ENCODE results near the gene TMEM203.
A peak's percentile ranks its signal among the peaks of the same experiment; 100 is the strongest.

Gene TMEM203

DNA sequence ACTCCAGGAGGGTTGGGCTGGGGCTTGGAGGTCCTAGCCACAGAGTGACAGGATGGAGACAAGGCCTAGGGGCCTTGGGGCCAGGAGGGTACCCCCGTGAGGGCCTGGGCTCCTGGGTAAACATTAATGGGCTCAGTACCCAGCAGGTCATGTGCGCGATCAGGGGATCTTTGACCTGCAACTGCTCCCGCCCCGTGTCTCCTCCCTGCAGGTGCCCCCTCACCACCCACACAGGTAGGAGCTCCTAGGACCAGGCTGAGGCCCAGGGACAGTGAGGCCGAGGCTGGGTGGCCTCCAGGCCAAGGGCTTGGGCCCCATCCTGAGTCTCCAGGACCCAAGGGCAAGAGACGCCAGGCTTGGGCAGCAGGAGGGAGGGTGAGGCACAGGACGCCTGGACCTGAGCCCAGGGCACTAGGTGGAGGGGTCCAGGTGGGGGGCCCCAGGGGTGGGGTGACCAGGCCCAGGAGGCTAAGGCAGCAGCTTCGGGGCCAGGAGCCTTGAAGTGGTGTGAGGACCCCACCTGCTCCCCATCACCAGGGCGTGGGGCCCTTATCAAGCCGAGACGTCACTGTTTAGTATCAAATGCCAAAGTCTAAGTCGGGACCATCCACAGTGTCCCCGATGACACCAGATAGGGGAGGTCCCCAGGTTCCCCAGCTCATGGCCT lies 25.4 kb upstream of the TMEM203 start, which contains the start of gene SLC34A3:
TSS of gene SLC34A3 (plus strand) at position 197 of the 667 bp plus-strand sequence. CDS start 802 bp downstream, outside the sequence.
- DNase-seq (ENCODE audit: low read depth, low spot score): no peak

DNA sequence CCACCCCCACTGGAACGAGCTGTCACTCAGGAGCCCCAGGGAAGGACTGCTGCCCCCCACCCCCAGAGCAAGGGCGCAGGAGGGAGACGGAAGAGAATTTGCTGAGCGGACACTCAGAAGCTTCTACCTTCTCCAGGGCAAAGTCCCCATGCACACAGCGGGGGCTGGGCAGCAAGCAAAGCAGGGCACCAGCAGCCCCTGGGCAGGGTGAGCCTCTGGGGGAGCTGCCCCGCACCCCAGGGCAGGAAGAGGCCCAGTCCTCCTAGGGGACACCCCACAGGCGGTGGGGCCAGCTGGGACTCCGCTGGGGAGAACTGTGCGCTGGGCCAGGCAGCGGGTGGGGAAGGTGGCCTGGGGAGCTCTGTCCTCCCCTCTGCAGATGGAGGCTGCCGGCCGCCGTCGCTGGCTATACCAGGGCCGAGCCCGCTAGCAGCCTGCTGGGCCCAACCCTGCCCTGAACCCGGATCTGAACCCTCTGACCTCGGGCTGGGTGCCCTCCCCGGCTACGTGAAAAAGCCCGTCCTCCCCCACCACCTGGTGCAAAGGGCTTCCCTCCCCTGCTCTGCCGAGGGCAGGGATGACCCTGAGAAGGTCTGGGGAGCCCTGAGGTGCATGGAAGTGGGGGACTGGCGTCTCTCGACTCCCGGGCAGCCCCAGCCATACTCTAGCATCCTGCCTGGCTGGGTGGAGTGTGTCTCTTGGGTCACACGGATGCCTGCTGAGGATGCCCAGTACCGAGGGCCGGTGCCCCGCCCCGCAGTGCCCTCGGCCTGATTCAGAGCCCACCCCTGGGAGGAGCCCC lies 24.7 kb upstream of the TMEM203 start:
- no peak for DNase-seq (ENCODE audit: low read depth, low spot score)

DNA sequence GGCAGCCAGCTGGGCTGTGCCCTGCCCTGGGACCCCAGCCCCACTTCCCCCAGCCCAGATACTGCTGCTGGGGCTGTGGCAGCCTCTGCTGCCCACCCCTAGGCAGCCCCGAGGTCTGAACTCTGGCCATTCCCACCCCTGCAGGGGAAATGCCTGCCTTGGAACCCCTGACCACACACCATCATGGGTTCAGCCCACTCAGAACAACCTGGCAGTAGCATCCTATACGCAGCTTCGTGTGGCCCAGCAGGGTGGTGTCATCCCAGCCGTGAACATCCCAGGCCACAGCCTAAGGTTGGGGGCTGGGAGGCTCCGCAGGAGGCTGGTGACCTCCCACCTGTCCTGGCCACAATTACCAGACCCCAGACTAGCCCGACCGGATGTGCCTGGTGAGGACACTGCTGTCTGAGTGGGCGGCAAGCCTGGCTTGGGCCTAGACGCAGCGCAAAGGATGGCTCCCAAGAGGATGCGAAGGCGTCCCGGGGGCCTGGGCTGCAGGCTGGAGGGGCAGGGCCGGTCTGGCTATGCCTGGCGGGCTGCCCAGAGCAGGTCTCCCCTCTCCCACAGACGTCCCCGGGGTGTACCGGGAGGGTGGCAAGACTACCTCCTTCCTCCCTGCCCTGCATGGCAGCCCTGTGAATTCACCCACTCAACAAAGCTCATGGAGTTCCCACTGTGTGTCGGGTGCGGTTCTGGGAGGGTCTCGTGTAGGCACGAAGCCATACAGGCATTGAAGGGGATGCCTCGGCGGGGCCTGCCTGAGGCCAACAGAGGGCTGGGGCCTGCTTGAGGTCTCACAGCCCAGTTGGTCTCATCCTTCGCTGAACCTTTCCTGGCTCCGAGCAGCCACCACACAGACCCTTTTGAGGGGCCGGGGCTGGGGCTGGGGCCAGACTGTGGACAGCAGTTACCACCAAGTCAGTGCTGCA lies 23.8 kb upstream of the TMEM203 start:
- no peak for DNase-seq (ENCODE audit: low read depth, low spot score)

DNA sequence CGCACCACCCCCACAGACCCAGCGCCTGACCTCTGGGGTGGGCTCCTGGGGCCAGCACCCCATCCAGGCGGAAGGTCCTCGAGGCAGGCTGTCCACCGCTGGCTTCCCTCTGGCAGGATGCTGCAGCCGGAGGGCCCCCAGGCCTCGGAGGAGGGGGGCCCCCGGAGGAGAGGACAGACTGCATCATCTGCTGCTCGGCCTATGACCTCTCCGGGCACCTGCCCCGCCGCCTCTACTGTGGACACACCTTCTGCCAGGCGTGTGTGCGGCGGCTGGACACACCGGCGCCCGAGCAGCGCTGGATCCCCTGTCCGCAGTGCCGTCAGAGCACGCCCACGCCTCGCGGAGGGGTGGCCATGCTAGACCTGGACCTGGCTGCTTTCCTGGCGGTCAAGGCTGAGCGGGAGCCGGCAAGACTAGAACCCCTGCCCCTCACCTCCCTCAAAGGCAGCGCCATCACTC lies 23.1 kb upstream of the TMEM203 start:
- no peak for DNase-seq (ENCODE audit: low read depth, low spot score)

DNA sequence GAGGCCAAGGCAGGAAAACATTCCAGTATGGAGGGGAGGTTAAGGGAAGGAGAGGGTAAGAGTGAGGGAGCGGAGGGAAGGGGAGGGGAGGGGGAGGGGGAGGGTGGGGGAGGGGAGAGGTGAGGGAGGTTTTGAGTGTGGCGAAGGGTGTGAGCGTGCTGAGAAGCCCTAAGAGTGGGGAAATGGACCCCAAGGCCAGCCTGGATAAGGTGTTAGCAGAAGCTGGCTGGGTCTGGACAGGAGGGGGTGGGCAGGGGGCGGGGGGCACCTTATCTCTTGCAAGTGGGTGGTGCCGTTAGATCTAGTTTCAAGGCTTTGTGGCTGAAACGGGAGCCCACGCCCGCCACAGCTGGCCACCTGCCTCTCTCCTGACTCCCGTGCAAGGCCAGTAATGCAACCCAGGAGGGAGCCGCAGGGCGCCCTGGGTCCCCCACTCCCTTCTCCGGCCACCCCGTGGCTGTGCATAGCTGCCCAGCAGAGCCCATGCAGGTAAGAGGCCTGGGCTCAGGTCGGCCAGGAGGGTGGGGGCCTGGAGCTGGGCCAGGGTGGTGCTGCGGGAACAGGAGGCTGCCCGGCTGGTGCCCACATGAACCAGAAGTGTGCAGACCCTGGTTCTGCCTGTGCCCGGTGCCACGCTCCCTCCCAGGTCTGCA lies 22.5 kb upstream of the TMEM203 start:
- DNase-seq (ENCODE audit: low read depth, low spot score): no peak

DNA sequence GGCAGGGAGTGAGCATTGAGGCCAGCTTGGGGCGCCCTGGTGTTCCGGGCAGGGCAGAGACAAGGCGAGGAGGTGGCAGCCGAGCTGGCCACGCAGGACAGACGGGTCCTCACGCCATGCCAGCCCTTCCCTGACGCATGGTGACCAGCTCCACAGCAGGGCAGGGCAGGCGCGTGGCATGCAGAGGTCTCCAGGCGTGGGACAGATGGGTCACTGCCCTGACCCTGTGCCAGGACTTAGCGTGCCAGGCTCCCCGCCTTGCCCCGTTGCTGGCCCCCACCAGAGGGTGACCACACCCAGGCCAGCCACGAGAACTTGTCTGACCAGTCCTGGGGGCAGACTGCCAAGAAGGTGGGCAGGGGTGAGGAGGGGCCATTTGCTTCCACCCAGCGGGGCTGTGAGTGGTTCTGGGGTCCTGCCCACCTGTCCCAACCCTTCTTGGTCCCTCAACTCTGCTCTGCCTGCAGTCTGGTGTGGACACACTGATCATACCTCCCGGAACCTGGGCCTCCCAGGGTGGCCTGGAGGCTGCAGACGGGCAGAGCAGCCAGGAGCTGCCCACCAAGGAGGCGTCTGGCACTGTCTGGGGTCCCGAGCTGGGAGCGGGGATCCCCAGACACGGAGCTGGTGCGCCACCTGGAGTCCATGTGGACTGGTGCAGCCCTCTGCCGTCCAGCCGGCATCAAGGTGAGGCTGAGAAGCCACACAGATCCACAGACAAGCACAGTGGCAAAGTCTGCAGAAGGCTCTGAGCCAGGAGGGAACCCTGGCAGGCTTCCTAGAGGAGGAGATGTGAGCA lies 21.8 kb upstream of the TMEM203 start, which contains the start of gene RNF224:
TSS of gene RNF224 (plus strand) at position 449 of the 799 bp plus-strand sequence. CDS start 834 bp downstream, outside the sequence.
- peak; percentile 90 for DNase-seq (ENCODE audit: low read depth, low spot score)

DNA sequence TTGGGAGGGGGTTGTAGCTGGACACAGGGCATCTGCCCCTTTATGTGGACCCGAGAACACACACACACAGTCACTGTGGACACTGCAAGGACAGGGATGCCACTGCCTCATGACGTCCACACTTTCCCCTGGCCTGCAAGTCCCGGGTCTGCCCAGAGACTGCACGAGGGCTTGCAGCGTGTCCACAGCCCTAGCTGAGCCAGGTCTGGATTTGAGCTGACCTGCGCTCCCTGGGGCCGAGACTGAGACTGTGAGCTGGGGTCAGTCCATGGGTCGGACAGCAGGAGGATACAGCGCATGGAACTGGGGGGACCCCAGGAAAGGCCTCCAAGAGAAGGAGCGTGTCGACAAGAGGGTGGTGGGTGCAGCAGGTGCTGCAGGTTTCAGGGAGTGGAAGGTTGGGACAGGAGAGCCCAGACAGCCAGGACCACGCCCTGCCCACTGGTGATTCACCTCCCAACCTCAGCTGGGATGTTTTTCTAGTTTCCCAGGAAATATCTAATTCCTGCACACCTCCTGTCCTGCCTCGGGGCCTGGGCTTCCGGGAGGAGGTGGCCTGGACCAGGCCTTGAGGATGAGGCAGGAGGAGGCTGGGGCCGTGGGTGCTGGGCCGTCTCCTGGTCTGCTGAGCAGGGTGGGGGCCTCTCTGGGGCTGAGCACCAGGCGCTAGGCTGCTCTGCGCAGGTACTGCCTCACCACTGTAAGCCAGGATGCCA lies 21.0 kb upstream of the TMEM203 start:
- DNase-seq (ENCODE audit: low read depth, low spot score): no peak

DNA sequence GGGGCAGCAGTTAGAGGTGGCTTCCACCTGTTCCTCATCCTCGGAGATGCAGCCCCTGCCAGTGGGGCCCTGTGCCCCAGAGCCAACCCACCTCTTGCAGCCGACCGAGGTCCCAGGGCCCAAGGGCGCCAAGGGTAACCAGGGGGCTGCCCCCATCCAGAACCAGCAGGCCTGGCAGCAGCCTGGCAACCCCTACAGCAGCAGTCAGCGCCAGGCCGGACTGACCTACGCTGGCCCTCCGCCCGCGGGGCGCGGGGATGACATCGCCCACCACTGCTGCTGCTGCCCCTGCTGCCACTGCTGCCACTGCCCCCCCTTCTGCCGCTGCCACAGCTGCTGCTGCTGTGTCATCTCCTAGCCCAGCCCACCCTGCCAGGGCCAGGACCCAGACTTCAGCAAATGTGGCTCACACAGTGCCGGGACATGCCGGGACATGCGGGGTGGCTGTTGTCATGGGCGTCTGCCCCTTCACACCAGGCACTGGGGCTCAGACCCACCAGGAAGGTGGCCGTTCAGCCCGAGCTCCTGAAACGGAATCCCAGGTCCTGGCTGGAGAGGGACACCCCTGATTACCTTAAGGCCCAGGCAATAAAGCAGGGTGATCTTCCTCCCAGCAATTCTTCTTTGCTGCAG lies 20.4 kb upstream of the TMEM203 start:
- no peak for DNase-seq (ENCODE audit: low read depth, low spot score)

DNA sequence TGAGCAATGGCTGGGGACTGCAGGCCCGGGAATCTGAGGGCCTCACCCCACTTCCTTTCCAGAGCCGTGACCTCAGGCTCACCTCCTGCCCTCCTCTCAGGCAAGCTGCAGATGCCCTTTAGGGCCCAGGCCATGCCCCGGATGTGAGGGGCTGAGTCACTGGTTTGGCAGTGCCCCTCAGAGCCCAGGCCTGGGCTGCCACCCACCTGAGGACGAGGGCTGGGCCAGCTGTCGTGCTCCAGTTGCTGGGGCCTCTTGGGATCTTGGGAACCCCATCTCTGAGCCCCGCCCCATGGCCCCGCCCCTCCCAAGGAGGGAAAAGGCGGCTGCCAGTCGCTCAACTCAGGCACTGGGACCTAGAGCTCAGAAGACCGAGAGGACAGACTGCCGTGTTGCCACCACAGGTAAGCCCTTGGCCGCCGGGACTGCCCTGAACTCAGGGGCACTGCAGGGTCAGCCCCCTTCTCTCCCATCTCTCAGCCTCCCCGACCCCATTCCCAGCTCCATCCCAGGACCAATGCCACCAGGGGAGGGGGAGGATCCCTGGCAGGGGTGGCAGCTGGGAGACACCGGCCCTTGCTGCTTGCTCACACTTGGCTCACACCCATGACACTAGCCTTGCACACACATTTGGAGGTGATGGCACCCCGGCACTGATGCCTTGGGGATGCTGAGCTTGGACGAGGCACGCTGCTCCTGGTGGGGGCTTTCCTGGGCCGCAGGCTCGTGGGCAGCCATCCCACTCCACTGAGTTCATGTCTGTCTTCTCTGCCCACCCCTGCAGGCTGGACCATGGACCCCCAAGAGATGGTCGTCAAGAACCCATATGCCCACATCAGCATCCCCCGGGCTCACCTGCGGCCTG lies 19.6 kb upstream of the TMEM203 start, which contains the start of gene CYSRT1:
TSS of gene CYSRT1 (plus strand) at position 345 of the 865 bp plus-strand sequence. CDS start at position 793, 448 bp downstream.
- no peak for DNase-seq (ENCODE audit: low read depth, low spot score)

DNA sequence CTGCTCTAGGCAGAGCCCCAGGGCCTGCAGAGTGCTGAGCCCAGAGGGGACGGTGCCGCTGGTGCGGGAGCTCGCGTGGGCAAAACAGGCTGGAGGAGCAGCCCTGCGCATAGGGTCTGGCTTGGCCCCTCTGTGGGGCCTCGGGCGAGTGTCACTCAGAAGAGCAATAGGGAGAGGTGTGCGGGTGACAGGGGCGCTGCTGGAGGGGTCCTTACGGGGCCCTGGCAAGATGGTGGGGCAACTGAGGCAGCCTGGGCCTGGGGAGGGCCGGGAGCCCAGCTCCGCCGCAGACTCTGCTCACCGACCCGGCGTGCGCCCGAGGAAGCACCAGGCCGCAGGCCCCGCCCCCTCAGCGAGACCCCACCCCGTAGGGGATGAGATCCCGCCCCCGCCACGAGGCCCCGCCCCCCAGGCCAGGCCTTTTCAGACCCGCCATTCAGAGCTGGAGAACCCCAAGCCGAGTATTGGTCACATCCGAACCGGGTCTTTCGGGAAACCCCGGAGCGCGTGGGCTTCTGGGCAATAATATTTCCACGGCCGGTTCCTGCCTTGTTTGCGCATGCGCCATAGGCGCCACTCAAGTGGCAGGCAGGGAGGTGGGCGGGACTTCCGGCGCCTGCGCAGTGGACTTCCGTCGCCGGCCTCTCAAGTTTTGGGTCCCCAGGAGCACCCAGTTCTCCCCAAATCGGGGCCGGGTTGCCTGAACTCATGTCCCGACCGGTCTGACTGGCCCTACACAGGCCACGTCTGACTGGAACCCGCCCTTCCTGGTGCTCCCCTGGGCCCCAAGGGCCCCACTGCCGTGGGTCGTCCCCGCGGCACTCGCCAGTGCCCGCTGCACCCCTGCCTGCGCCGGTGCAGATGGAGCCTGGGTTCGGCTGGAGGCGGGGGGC lies 17.9 kb upstream of the TMEM203 start:
- peak; percentile 99 for DNase-seq (ENCODE audit: low read depth, low spot score)

DNA sequence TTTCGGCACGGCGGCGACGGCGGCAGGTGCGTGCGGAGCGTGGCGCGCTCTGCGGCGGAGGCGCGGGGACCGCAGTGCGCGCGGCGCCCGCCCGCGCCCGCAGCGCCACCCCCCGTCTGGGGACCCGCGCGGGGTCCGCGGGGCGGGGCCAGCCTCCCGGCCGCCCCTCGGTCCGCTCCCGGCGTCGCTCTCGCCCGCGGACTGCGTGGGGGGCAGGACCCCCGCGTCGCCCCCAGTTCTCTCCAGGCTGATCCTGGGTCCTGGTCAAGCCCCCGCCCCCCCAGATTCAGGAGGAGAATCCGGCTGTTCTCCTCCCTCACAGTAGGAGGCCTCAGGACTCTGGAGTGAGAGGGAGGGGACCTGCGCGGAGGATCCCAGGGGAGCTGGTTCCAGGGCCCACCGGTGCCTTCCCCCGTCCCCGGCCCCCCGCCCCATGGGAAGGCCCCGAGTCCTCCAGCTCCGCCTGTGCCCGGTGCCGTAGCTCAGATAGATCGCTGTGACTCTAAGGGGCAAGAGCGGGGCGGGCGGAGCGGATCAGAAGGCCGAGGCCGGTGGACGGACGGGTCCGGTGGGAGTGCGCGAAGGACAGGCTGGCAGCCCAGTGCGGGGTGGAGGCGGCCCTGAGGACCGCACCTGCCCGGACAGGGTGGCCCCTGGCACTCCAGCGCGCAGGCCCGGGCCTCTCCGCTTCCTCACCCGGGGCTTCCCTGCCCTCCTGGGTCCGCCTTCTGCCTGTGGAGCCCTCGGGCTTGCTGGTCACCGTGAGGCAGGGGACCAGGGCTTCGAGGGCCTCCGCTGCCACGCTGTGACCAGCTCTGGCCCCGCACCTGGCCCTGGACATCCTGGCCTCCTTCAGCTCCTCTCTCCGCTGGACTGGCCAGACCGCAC lies 17.0 kb upstream of the TMEM203 start, which contains the start of gene RNF208:
TSS of gene RNF208 (minus strand) at position 51 of the 888 bp plus-strand sequence. CDS start 1,028 bp downstream, outside the sequence.
- DNase-seq (ENCODE audit: low read depth, low spot score): peak; percentile 43

DNA sequence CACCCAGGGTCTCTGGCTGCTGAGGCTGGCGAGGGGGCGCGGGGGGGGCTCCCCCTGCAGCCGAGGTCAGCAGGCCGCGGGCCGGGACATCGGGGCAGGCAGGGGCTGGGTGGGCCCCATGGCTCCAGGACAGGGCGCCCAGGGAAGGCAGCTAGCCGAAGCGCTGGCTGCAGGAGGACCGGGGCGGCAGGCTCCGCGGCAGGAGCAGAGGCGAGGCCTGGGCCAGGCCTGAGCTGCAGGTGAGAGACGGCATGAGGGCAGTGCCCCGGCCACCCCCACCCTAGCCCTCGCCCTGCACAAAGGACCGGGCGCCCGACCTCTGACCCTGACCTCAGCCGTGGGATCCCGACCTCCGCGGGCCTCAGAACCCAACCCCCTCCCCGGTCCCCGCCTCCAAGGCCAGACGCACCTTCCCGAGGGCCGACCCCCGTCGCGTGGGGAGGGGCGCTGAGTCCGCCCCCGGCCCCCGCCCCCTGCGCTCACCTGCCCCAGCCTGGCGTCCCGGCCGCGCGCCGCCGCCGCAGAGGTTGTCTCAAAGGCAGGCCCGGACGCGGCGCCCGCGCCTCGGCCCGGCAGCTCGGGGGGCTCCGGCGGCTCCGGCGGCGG lies 16.2 kb upstream of the TMEM203 start:
- DNase-seq (ENCODE audit: low read depth, low spot score): no peak

DNA sequence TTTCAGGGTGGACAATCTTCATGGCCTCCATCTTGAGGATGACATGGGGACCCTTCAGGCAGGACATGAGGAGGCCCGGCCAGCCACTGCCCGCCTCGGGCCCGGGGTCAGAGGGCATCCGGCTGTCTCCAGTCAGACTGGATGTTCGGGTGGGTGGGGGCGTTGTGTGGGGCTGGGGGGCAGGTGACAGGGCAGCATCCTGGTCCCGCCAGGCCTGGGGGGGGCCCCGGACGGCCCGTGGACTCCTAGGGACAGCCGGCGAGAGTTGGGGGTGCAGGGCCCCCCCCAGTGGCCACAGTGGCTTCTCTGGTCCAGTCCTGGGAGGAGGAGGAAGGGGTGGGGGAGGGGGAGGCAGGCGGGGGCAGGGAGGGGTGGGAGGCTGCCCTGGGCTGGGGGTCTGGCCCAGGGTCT lies 15.7 kb upstream of the TMEM203 start:
- DNase-seq (ENCODE audit: low read depth, low spot score): no peak

DNA sequence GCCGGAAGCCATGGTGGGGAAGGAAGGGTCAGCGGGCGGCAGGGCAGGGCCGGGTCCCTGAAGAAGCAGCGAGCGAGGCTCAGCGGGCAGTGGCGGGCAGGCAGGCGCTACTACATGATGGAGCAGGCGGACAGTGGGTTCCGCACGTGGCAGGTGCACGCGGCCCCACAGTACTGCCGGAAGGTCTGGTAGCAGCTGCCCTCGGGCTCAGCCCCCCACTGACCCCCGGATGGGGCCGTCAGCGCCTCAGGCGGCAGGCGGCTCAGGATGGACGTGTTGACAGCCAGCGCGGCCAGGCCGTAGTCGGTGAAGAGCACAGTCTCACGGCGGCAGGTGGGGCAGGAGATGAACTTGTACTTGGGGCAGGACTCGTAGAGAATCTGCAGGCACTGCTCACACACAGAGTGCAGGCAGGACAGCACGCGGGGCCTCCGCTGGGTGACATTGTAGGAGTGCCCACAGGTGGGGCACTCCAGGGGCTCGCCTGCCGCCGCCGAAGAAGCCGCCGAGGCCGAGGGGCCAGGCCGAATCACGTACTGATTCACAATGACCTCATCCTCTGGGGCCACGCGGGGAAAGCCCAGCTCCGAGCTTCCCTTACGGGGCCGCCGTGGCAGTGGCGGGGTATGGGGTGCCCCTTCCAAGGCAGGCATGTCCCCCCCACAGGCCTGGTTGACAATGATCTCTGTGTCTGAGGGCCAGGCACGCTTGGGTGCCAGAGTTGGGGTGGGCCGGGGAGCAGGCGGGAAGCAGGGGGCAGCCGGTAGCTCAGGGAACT lies 15.1 kb upstream of the TMEM203 start:
- no peak for DNase-seq (ENCODE audit: low read depth, low spot score)

All from astrocyte of the hippocampus (primary cell).